ENCODE measurements around the gene FSTL1. TPM values are rescaled to one million over a fixed set of nuclear protein-coding genes. Genes with fewer than 3 reads are reported as not detected.

The FSTL1 gene
- polyA plus RNA-seq, 2 of the 4 experiments (the other 2 are of a cell fraction) = 57.7 to 118 TPM

DNA sequence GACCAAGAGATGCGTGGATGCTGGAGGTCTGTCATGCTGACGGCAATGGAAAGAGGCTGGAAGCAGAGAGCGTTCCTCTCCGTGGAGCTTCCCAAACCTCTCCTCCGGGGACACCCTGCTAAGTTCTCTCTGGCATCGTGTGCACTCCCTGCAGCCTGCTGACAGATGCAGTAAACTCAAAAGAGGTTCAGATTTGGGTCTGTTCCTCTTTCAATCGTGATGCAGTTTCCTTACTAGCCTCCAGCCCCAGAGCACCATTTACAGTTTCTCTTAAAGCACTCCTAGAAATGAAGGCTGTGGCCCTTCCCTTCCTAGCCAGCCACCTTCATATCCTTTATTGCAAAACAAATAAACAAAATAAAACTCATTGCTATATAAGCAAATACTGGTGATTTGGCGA lies 54.3 kb downstream of the FSTL1 start:
- Histone ChIP-seq H3K27ac (no peak overlapping the region), H3K4me3 (no peak overlapping the region), H3K4me2 (no peak overlapping the region), H3K9me3 (no peaks in the 10 kb centered on the region), H3K4me1 (no peaks in the 10 kb centered on the region)
- CTCF ChIA-PET = interaction anchor here (0.8 to 1.3 kb wide), 3 partner anchors 20 to 162 kb away, joined by 3 read pairs; no protein-coding TSS in a partner anchor
- DNase-seq (ENCODE audit: low read depth in 1 of 2, low spot score in 1 of 2) (no peak), FAIRE-seq (no peak), ATAC-seq (no peak)
- POLR2A ChIA-PET = no interaction called here
- no peak for TF ChIP-seq NR3C1 (IDR thresholded peaks at IDR 0.05)
- TF ChIP-seq HEYL (CRISPR knock-in tag; IDR thresholded peaks at IDR 0.05) = no peak
- TF ChIP-seq RNF2 (IDR thresholded peaks at IDR 0.05; ENCODE audit: borderline replicate concordance, low read depth) = no peak
- no peak for TF ChIP-seq EHF (CRISPR knock-in tag; IDR thresholded peaks at IDR 0.05)
- no peak for TF ChIP-seq GATA3 (IDR thresholded peaks at IDR 0.05; ENCODE audit: borderline replicate concordance)
- TF ChIP-seq PHF8 (IDR thresholded peaks at IDR 0.05; ENCODE audit: borderline replicate concordance, low read depth) = no peak
- no peak for TF ChIP-seq HOXA7 (CRISPR knock-in tag; IDR thresholded peaks at IDR 0.05)
- no peak for TF ChIP-seq CBX8 (IDR thresholded peaks at IDR 0.05)
- TF ChIP-seq FOSL2 (IDR thresholded peaks at IDR 0.05) = no peak
- TF ChIP-seq FOSL2 (CRISPR knock-in tag; IDR thresholded peaks at IDR 0.05) = no peak
- no peak for TF ChIP-seq TFCP2L1 (CRISPR knock-in tag; IDR thresholded peaks at IDR 0.05)
- no peak for TF ChIP-seq MAFK (IDR thresholded peaks at IDR 0.05; ENCODE audit: partially characterized antibody)
- TF ChIP-seq FOSB (CRISPR knock-in tag; IDR thresholded peaks at IDR 0.05) = no peak
- no peak for TF ChIP-seq HOXB13 (CRISPR knock-in tag; IDR thresholded peaks at IDR 0.05; ENCODE audit: low read depth)
- TF ChIP-seq POLR2A (IDR thresholded peaks at IDR 0.05; ENCODE audit: low read length) = no peak
- TF ChIP-seq CBX2 (IDR thresholded peaks at IDR 0.05; ENCODE audit: borderline replicate concordance, low read depth) = no peak
- TF ChIP-seq FOXS1 (CRISPR knock-in tag; IDR thresholded peaks at IDR 0.05) = no peak
- TF ChIP-seq, protein P1, sequence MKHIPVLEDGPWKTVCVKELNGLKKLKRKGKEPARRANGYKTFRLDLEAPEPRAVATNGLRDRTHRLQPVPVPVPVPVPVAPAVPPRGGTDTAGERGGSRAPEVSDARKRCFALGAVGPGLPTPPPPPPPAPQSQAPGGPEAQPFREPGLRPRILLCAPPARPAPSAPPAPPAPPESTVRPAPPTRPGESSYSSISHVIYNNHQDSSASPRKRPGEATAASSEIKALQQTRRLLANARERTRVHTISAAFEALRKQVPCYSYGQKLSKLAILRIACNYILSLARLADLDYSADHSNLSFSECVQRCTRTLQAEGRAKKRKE (CRISPR knock-in tag; IDR thresholded peaks at IDR 0.05; ENCODE audit: low read depth) = no peak
- TF ChIP-seq, protein P2, sequence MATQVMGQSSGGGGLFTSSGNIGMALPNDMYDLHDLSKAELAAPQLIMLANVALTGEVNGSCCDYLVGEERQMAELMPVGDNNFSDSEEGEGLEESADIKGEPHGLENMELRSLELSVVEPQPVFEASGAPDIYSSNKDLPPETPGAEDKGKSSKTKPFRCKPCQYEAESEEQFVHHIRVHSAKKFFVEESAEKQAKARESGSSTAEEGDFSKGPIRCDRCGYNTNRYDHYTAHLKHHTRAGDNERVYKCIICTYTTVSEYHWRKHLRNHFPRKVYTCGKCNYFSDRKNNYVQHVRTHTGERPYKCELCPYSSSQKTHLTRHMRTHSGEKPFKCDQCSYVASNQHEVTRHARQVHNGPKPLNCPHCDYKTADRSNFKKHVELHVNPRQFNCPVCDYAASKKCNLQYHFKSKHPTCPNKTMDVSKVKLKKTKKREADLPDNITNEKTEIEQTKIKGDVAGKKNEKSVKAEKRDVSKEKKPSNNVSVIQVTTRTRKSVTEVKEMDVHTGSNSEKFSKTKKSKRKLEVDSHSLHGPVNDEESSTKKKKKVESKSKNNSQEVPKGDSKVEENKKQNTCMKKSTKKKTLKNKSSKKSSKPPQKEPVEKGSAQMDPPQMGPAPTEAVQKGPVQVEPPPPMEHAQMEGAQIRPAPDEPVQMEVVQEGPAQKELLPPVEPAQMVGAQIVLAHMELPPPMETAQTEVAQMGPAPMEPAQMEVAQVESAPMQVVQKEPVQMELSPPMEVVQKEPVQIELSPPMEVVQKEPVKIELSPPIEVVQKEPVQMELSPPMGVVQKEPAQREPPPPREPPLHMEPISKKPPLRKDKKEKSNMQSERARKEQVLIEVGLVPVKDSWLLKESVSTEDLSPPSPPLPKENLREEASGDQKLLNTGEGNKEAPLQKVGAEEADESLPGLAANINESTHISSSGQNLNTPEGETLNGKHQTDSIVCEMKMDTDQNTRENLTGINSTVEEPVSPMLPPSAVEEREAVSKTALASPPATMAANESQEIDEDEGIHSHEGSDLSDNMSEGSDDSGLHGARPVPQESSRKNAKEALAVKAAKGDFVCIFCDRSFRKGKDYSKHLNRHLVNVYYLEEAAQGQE (IDR thresholded peaks at IDR 0.05) = no peak
- no peak for TF ChIP-seq ESRRA (IDR thresholded peaks at IDR 0.05; ENCODE audit: borderline replicate concordance, low read length)
- no peak for TF ChIP-seq RARB (CRISPR knock-in tag; IDR thresholded peaks at IDR 0.05)
- 81% methylated on average over 8 of the region's 8 CpGs for WGBS (ENCODE audit: missing lambda C conversion rate)

DNA sequence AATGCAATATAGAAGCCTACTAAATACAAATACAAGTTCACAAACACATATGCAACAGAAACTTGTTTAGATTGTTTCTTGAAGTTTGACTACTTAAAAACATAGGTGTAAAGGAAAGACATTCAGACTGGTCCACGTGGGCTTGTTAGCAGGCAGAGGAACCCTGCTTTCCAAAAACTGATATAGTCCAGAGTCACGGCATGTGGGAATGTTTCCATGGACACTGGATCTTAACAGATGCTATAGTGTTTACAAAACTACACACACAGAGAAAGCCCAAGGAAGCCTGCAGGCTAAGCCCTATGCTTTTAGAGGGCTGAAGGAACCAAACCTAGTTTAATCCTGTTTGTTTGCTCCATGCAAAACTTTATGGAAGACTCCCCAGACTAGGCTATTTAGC lies 56.4 kb downstream of the FSTL1 start:
- H3K4me1 ChIP-seq = no peaks in the 10 kb centered on the region
- POLR2A ChIA-PET = no interaction called here
- no peak overlapping the region for H3K4me3 ChIP-seq
- no peak overlapping the region for H3K4me2 ChIP-seq
- FAIRE-seq (no peak), ATAC-seq (no peak), DNase-seq (ENCODE audit: low read depth in 1 of 2, low spot score in 1 of 2) (no peak)
- CTCF ChIA-PET = interaction anchor here (1.2 kb wide), 1 partner anchor 11 kb away, joined by 3 read pairs; no protein-coding TSS in a partner anchor
- no peaks in the 10 kb centered on the region for H3K9me3 ChIP-seq
- H3K27ac ChIP-seq = no peak overlapping the region
- 57% methylated on average over 2 of the region's 2 CpGs for WGBS (ENCODE audit: missing lambda C conversion rate)
- TF ChIP-seq FOXS1 (CRISPR knock-in tag; IDR thresholded peaks at IDR 0.05) = no peak
- no peak for TF ChIP-seq POLR2AphosphoS2 (conservative IDR thresholded peaks at IDR 0.05; ENCODE audit: low read length)
- TF ChIP-seq NPAS2 (CRISPR knock-in tag; IDR thresholded peaks at IDR 0.05; ENCODE audit: borderline replicate concordance) = no peak
- no peak for TF ChIP-seq NFE2L2 (conservative IDR thresholded peaks at IDR 0.05; ENCODE audit: low read length)
- no peak for TF ChIP-seq CHD4 (IDR thresholded peaks at IDR 0.05; ENCODE audit: borderline replicate concordance)
- TF ChIP-seq, protein P2 (IDR thresholded peaks at IDR 0.05) = no peak
- no peak for TF ChIP-seq HOXB5 (CRISPR knock-in tag; IDR thresholded peaks at IDR 0.05)
- TF ChIP-seq, protein P3, sequence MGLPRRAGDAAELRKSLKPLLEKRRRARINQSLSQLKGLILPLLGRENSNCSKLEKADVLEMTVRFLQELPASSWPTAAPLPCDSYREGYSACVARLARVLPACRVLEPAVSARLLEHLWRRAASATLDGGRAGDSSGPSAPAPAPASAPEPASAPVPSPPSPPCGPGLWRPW (IDR thresholded peaks at IDR 0.05) = no peak
- TF ChIP-seq, protein P4, sequence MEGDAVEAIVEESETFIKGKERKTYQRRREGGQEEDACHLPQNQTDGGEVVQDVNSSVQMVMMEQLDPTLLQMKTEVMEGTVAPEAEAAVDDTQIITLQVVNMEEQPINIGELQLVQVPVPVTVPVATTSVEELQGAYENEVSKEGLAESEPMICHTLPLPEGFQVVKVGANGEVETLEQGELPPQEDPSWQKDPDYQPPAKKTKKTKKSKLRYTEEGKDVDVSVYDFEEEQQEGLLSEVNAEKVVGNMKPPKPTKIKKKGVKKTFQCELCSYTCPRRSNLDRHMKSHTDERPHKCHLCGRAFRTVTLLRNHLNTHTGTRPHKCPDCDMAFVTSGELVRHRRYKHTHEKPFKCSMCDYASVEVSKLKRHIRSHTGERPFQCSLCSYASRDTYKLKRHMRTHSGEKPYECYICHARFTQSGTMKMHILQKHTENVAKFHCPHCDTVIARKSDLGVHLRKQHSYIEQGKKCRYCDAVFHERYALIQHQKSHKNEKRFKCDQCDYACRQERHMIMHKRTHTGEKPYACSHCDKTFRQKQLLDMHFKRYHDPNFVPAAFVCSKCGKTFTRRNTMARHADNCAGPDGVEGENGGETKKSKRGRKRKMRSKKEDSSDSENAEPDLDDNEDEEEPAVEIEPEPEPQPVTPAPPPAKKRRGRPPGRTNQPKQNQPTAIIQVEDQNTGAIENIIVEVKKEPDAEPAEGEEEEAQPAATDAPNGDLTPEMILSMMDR (IDR thresholded peaks at IDR 0.05) = no peak
- no peak for TF ChIP-seq BHLHE40 (IDR thresholded peaks at IDR 0.05; ENCODE audit: low read depth, low read length)
- TF ChIP-seq HOXA7 (CRISPR knock-in tag; IDR thresholded peaks at IDR 0.05) = no peak
